HFF-Myc (cell line): ENCODE data around the gene CCDC178.
A peak's percentile ranks its signal among the peaks of the same experiment; 100 is the strongest.

Experiments used
- DNase-seq: peaks from one replicate; pipeline ENCODE4 v3.0.0-alpha.2; 2011; ENCODE audit warnings: low read depth; ENCODE audit errors: extremely low read depth
- H3K4me3 ChIP-seq: replicated peaks from 2 replicates; pipeline ENCODE4 v1.5.1; 2011; ENCODE audit warnings: low read depth, mild to moderate bottlenecking, control low read depth, low read length
- TF ChIP-seq, protein P1 (sequence below): IDR thresholded peaks from 2 replicates; pipeline ENCODE4 v1.5.1; 2012; ENCODE audit warnings: mild to moderate bottlenecking, low read depth, low read length, control low read depth; ENCODE audit errors: missing control alignments

CCDC178 gene

DNA sequence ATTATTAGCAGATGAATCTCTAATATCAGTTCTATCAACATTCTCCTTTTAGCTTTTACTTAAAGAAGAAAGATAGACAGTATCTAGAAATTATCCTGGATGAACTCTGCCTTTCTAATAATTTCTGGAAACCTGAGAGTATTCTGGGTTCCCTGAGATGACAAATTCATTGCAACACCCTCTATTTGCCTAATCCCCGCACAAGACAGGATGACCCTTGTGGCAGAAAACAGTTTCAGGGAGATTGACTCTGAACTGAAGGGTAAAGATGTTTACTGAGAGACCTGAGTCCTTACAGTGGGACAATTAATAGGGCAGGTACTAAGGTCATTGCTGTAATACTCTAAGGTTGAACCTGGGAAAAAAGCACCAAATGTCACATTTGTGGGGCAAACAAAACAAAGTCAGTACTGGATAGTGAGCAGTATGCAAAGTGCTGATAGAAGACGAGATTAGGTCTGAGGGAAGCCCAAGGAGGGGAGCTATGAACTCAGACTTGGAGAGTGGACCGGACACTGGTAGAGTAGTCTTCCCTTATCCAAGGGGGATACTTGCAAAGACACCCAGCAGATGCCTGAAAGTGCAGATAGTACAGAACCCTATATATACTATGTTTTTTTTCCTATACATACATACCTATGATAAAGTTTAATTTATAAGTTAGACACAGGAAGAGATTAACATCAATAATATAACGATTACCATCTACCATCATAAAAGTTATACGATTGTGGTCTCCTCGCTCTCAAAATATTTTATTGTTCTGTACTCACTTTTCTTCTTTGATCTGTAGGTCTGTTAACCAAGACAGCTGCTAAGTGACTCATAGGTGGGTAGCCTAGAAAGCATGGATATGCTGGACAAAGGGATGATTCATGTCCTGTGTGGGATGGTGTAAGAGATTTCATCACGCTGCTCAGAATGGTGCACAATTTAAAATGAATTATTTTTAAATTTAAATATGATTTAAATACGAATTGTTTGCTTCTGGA lies 519.4 kb downstream of the CCDC178 start:
- DNase-seq: peak; percentile 19
- H3K4me3 ChIP-seq: no peak overlapping the region
- TF ChIP-seq, protein P1, sequence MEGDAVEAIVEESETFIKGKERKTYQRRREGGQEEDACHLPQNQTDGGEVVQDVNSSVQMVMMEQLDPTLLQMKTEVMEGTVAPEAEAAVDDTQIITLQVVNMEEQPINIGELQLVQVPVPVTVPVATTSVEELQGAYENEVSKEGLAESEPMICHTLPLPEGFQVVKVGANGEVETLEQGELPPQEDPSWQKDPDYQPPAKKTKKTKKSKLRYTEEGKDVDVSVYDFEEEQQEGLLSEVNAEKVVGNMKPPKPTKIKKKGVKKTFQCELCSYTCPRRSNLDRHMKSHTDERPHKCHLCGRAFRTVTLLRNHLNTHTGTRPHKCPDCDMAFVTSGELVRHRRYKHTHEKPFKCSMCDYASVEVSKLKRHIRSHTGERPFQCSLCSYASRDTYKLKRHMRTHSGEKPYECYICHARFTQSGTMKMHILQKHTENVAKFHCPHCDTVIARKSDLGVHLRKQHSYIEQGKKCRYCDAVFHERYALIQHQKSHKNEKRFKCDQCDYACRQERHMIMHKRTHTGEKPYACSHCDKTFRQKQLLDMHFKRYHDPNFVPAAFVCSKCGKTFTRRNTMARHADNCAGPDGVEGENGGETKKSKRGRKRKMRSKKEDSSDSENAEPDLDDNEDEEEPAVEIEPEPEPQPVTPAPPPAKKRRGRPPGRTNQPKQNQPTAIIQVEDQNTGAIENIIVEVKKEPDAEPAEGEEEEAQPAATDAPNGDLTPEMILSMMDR: no peak

DNA sequence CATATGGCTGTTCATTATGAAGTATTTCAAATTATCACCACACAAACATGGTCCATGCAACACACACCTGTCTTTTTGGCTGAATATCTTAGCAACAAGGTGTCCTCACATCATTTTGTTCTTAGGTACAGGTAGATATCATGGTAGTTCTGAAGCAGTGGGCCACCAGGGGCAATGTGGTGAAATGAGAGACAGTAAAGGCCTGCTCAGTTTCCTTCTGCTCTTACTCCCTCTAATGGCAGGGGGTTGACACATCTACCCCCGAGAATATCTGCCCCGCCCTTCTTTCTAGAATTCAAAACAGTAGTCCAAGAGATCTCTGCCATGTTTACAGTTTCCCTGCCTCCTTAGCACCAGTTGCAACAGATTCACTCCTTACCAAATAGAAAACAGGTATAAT lies 520.7 kb downstream of the CCDC178 start:
- no peak for DNase-seq
- TF ChIP-seq, protein P1: peak; percentile 16
- H3K4me3 ChIP-seq: no peak overlapping the region

DNA sequence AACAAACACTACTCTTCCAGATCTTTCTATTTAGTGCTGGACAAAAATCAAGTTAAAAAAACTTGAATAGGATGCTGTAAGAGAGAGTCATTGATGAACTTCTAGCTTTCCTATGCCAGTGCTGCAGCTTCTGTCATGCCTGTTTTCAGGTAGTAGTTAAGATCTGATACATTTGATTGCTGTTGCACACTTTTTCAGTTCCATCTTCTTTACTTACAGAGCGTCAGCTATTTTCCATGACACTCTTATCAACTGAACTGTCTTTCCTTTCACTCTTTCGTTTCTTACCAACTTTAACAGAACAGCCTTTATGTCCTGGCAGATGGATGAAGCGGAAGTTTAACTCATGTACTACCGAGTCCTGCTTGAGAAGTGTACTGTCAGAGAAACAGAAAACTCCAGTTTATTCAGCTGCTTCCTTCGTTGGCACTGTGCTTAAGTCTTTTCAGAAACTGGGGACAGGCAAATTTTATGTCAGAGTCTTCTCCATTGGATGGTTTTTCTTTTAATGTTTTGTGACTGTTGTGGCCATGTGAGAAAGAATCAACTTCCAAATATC lies 521.8 kb downstream of the CCDC178 start:
- H3K4me3 ChIP-seq: no peak overlapping the region
- TF ChIP-seq, protein P1: no peak
- DNase-seq: no peak

DNA sequence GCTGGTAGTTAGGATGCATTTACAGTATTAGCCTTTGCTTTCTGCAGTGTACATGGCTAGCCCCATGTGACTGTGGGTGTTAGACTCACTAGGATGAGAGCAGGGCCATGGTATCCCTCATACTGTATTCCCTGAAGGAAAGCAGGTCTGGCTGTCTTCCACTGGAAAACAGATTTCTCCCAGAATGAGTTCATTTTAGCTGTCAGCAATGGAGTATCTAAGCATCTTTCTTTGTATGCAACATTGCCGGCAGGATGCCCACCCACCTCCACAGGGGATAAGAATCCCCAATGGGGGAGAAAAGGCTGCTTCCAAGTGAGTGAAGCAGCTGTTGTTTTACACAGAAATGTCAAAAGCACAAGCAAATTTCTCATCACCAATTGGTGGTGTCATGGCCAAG lies 525.0 kb downstream of the CCDC178 start:
- H3K4me3 ChIP-seq: no peak overlapping the region
- TF ChIP-seq, protein P1: no peak
- DNase-seq: no peak

DNA sequence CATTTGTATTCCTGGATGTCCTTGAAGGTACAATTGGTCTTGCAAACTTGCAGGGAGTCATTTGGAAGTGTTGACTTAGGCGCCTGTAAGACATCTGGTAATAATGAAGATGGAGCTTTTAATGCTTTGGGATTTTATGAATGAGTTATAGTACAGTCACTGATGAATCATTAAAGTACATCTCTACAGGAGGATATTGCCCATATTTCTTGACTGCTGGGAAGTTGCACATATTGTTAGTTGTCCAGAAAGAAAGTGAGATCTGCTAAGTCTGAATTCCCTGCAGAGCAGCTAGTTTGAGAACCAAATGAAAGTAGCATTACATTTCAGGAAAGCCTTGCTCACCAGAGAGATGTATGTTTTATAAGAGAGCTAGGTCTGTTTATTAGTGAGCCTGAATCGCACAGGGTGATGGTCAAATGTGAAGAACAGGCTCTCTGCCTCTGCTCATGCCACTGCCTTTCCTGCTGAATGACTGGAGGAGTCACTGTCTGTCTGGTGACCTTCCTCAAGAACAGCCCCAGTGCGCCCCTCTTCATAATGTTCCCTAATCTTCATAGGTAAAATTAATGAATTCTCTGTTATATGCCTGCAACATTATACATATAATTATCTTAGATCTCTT lies 528.7 kb downstream of the CCDC178 start:
- H3K4me3 ChIP-seq: no peak overlapping the region
- TF ChIP-seq, protein P1: no peak
- DNase-seq: no peak

DNA sequence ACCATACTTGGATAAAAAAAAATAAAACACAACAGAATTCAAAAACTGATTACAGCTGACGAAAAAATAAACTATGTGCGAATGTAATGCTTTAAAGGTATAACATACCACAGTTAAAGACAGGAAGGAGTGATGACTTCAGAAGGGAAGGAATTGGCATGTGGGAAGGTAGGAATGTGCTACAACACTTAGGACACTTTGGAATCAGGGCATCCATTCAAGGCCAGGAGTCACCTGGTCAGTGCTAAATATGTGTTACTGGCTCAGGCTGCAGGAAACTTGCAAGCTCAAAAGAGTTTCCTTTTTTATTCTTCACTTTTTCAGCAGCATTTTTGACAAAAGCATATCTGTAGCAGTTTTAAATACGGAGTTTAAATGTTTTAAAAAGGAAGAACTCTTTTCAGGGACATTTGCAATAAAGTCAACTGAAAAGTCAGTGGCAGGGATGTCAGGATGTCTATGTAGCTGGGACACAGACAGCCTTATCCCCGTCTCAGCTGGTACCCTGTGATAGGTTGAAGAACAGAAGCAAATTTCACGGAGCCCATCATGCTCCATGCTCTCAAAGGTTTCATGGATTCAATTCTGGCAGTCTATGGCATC lies 529.7 kb downstream of the CCDC178 start:
- DNase-seq: no peak
- TF ChIP-seq, protein P1: no peak
- no peak overlapping the region for H3K4me3 ChIP-seq
